OCI-LY7 (cell line): ENCODE data around the gene C2CD4A.

Experiments used
- EZH2phosphoT487 ChIP-seq: fragments of 200-600 bp; sonication (generic); IDR thresholded peaks from 2 replicates; pipeline ENCODE4 v1.6.1; 2018; ENCODE audit warnings: low read depth, borderline replicate concordance, mild to moderate bottlenecking, mixed run types, antibody characterized with exemption, low read length, moderate library complexity, mixed read lengths
- TF ChIP-seq, protein P1 (sequence below): fragments of 200-600 bp; sonication (generic); conservative IDR thresholded peaks from 2 replicates; pipeline ENCODE4 v1.5.1; 2014; ENCODE audit warnings: mild to moderate bottlenecking, antibody characterized with exemption, low read length, moderate library complexity, mixed read lengths

DNA sequence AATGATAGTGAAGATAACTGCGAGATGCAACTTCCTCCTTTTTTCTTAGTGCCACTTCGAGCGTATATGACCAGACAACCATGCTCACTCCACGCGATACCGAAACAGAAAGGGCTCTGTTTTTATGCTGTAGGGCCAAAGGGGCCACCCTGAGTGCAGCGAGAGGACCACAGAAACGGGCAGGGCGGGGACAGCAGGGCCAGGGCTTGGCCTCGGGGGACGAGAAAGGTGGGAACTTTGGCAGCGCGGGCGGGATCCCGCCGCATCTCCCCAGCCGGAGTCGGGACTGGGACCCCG, 7.0 kb upstream of the C2CD4A start:
- TF ChIP-seq EZH2phosphoT487 = no peak
- TF ChIP-seq, protein P1, sequence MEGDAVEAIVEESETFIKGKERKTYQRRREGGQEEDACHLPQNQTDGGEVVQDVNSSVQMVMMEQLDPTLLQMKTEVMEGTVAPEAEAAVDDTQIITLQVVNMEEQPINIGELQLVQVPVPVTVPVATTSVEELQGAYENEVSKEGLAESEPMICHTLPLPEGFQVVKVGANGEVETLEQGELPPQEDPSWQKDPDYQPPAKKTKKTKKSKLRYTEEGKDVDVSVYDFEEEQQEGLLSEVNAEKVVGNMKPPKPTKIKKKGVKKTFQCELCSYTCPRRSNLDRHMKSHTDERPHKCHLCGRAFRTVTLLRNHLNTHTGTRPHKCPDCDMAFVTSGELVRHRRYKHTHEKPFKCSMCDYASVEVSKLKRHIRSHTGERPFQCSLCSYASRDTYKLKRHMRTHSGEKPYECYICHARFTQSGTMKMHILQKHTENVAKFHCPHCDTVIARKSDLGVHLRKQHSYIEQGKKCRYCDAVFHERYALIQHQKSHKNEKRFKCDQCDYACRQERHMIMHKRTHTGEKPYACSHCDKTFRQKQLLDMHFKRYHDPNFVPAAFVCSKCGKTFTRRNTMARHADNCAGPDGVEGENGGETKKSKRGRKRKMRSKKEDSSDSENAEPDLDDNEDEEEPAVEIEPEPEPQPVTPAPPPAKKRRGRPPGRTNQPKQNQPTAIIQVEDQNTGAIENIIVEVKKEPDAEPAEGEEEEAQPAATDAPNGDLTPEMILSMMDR = no peak
